GM12878 (cell line): ENCODE data around the gene TEX51. TPM values are rescaled to one million over a fixed set of nuclear protein-coding genes. Genes with fewer than 3 reads are reported as not detected.

Experiments
- ATAC-seq: fragments of 200-7000 bp; cut with Tn5 transposase; 3 replicates; pipeline ENCODE4 v1.9.1; 2020; ENCODE audit warnings: mild to moderate bottlenecking, moderate library complexity
- BruUV-seq: library from RNA; stranded (reverse); fragments of 400-500 nt; replicated peaks from 2 replicates; lab custom pipeline; 2021; lab: Mats Ljungman, UMichigan
- CTCF ChIA-PET: fragments of 300-600 bp; sonication (Branson Sonifier 250); formaldehyde crosslinking; extraction: SDS; loops from one replicate; lab custom pipeline; 2021; ENCODE audit warnings: inconsistent platforms; lab: Yijun Ruan, JAX
- POLR2A ChIA-PET: fragments of 350-600 bp; formaldehyde crosslinking; extraction: SDS; loops from one replicate; lab custom pipeline; 2021; ENCODE audit warnings: inconsistent platforms; lab: Charles Lee
- RAD21 ChIA-PET: fragments of 300-600 bp; sonication (Branson Sonifier 250); formaldehyde crosslinking; loops from one replicate; lab custom pipeline; 2023; ENCODE audit warnings: antibody characterized with exemption; ENCODE audit not compliant: unreplicated experiment; lab: Charles Lee
- SMC1A ChIA-PET: fragments of 300-600 bp; sonication (Branson Sonifier 250); formaldehyde crosslinking; loops from one replicate; lab custom pipeline; 2023; ENCODE audit not compliant: unreplicated experiment, uncharacterized antibody; lab: Charles Lee
- DNase-seq: peaks from one replicate; pipeline ENCODE4 v3.0.0-alpha.2; 2011; ENCODE audit warnings: low read depth, low spot score
- FAIRE-seq: peaks from 3 replicates; lab custom pipeline; 2011; peaks lifted over from hg19 to GRCh38; lab: Jason Lieb, UNC
- H2AFZ ChIP-seq: 2 replicates; pipeline ENCODE4 v1.6.0; 2011; ENCODE audit warnings: low read depth, low read length, control low read depth; ENCODE audit not compliant: control insufficient read depth
- H3K27ac ChIP-seq: 2 replicates; pipeline ENCODE4 v1.5.1; 2011; ENCODE audit warnings: control low read depth; ENCODE audit not compliant: control insufficient read depth, insufficient read depth
- H3K27me3 ChIP-seq, 2 experiments: replicated peaks in 1 of 2; 2 replicates each; pipeline versions ENCODE4 v1.6.0 to v1.6.1; 2011; ENCODE audit warnings: low read length in 1 of 2; ENCODE audit not compliant: control insufficient read depth in 2 of 2, insufficient read depth in 2 of 2
- H3K36me3 ChIP-seq, 2 experiments: 2 replicates each; pipeline ENCODE4 v1.5.1; 2011; ENCODE audit warnings: low read length in 1 of 2; ENCODE audit not compliant: control insufficient read depth in 2 of 2, insufficient read depth in 2 of 2
- H3K4me1 ChIP-seq: 2 replicates; pipeline ENCODE4 v1.6.1; 2011; ENCODE audit warnings: mild to moderate bottlenecking, low read length, moderate library complexity, mixed read lengths; ENCODE audit not compliant: control insufficient read depth, insufficient read depth
- H3K4me2 ChIP-seq: 2 replicates; pipeline ENCODE4 v1.6.0; 2011; ENCODE audit warnings: control low read depth; ENCODE audit not compliant: control insufficient read depth, insufficient read depth
- H3K4me3 ChIP-seq: fragments of 200-600 bp; sonication (generic); 2 replicates; pipeline ENCODE4 v1.5.1; 2016
- H3K79me2 ChIP-seq: 2 replicates; pipeline ENCODE4 v1.6.0; 2011; ENCODE audit warnings: low read length; ENCODE audit not compliant: control insufficient read depth, insufficient read depth
- H3K9ac ChIP-seq: 2 replicates; pipeline ENCODE4 v1.8.0; 2011; ENCODE audit warnings: low read length, control low read depth, mixed read lengths; ENCODE audit not compliant: control insufficient read depth, insufficient read depth
- H3K9me3 ChIP-seq: replicated peaks from 3 replicates; pipeline ENCODE4 v1.5.1; 2011; ENCODE audit warnings: mild to moderate bottlenecking, low read length; ENCODE audit not compliant: control insufficient read depth, insufficient read depth
- H4K20me1 ChIP-seq: 2 replicates; pipeline ENCODE4 v1.6.0; 2011; ENCODE audit not compliant: control insufficient read depth, insufficient read depth
- CHD4 ChIP-seq: fragments of 200-600 bp; sonication (generic); IDR thresholded peaks from 2 replicates; pipeline ENCODE4 v1.6.1; 2016; ENCODE audit warnings: mild to moderate bottlenecking
- E2F8 ChIP-seq: fragments of 450-650 bp; IDR thresholded peaks from 2 replicates; pipeline ENCODE4 v1.6.1; 2018; ENCODE audit warnings: mild to moderate bottlenecking, low read depth, moderate library complexity; ENCODE audit not compliant: partially characterized antibody
- GATAD2B ChIP-seq: fragments of 450-650 bp; conservative IDR thresholded peaks from 2 replicates; pipeline ENCODE4 v1.6.1; 2017; ENCODE audit warnings: low read depth, mild to moderate bottlenecking, moderate library complexity
- IRF5 ChIP-seq: fragments of 450-650 bp; IDR thresholded peaks from 2 replicates; pipeline ENCODE4 v1.6.1; 2017; ENCODE audit warnings: borderline replicate concordance
- MTA3 ChIP-seq: IDR thresholded peaks from 2 replicates; pipeline ENCODE4 v1.6.1; 2012; ENCODE audit warnings: low read length, inconsistent platforms, borderline replicate concordance
- NR2C2 ChIP-seq: IDR thresholded peaks from 2 replicates; pipeline ENCODE4 v1.6.1; 2011; ENCODE audit warnings: borderline replicate concordance, low read depth; ENCODE audit not compliant: control insufficient read depth, insufficient read length
- SMAD5 ChIP-seq: IDR thresholded peaks from 2 replicates; pipeline ENCODE4 v1.6.1; 2016; ENCODE audit warnings: antibody characterized with exemption, low read depth
- SMC3 ChIP-seq: IDR thresholded peaks from 2 replicates; pipeline ENCODE4 v1.6.1; 2011; ENCODE audit warnings: low read length, improper control_type of control experiment, borderline replicate concordance
- SPI1 ChIP-seq: IDR thresholded peaks from 2 replicates; pipeline ENCODE4 v1.6.1; 2011; ENCODE audit warnings: low read depth, mild to moderate bottlenecking, low read length, moderate library complexity, borderline replicate concordance; ENCODE audit not compliant: insufficient read depth
- STAT3 ChIP-seq: IDR thresholded peaks from 2 replicates; pipeline ENCODE4 v1.6.1; 2011; ENCODE audit warnings: low read depth, low read length, improper control_type of control experiment
- WGBS: methylation state at CpG from one replicate; pipeline ENCODE4 v1.1.6; 2016; ENCODE audit warnings: low lambda C conversion rate; ENCODE audit not compliant: insufficient replicate concordance, insufficient coverage; ENCODE audit errors: missing lambda C conversion rate; 5-methylcytosine and 5-hydroxymethylcytosine counted together
- in situ Hi-C: fragments of 300-500 bp; cut with MboI; formaldehyde crosslinking; loops from 9 replicates; pipeline ENCODE4 v1.14.3; 2018; ENCODE audit warnings: mixed read lengths
- intact Hi-C: fragments of 100-400 bp; cut with micrococcal nuclease; formaldehyde crosslinking; loops from one replicate; pipeline ENCODE4 v1.14.2; 2022; ENCODE audit not compliant: unreplicated experiment
- polyA plus RNA-seq, 11 experiments: library from polyadenylated mRNA; depleted of rRNA in 4 of 11; unstranded in 6 of 11; stranded (reverse) in 5 of 11; fragments of >200 nt; fragmentation: Nextera tagmentation in 4 of 11; fragmentation: Illumina TruSeq in 1 of 11; extraction: Ambion mirVana in 4 of 11; extraction: Trizol in 1 of 11; gene quantifications; 1 replicate in 1 of 11; 2 replicates in 10 of 11; pipeline versions ENCODE4 v1.2.1 to v1.2.3, GENCODE V29; 2011 to 2016; ENCODE audit warnings: inconsistent platforms in 2 of 11, missing spikeins in 2 of 11, low read depth in 1 of 11
- total RNA-seq, 4 experiments: library from RNA; depleted of rRNA in 3 of 4; stranded (reverse); fragments of >200 nt in 3 of 4; fragmentation: Illumina TruSeq in 1 of 4; extraction: Trizol in 1 of 4; gene quantifications; 2 replicates each; pipeline versions ENCODE4 v1.2.1 to v1.2.3, GENCODE V29; 2013 to 2021

The TEX51 gene
- total and polyA plus RNA-seq, 10 of the 15 experiments (the other 5 are each of a cell fraction or from before 2014, with no cell fraction given): not detected

GRCh38 chr2:126883666-126884040 is 15.0 kb upstream of the TEX51 start:
- no TSS peak for BruUV-seq
- Histone ChIP-seq H3K27me3 (no peaks in the 10 kb centered on the region; a peak in 1 of 4 replicates), H3K79me2 (no peaks in the 10 kb centered on the region), H4K20me1 (no peaks in the 10 kb centered on the region), H2AFZ (no peak overlapping the region), H3K9me3 (no peaks in the 10 kb centered on the region), H3K4me3 (no peak overlapping the region), H3K9ac (no peak overlapping the region), H3K4me2 (no peak overlapping the region), H3K36me3 (no peaks in the 10 kb centered on the region), H3K27ac (no peak overlapping the region), H3K4me1 (no peaks in the 10 kb centered on the region)
- in situ Hi-C loops (no loop called here), intact Hi-C loops (loop anchor here (10.0 kb wide), 1 partner anchor 171 kb away; no protein-coding TSS in a partner anchor)
- ChIA-PET RAD21 (no interaction called here), POLR2A (no interaction called here), SMC1A (no interaction called here), CTCF (interaction anchor here (1.1 kb wide), 1 partner anchor 166 kb away, joined by 4 read pairs; no protein-coding TSS in a partner anchor)
- TF ChIP-seq SPI1 (no peak), GATAD2B (no peak), E2F8 (no peak), SMAD5 (no peak), IRF5 (no peak), SMC3 (no peak), STAT3 (no peak), MTA3 (no peak), CHD4 (no peak), NR2C2 (no peak)
- DNase-seq (no peak), ATAC-seq (no peak), FAIRE-seq (no peak)
- WGBS: 29% methylated on average over 6 of the region's 6 CpGs
